GM19099 (cell line): Measurements from ENCODE around the gene NUDT12.

Source experiments
- POLR2A ChIP-seq: IDR thresholded peaks from 3 replicates; pipeline ENCODE4 v1.6.1; 2011; ENCODE audit warnings: low read depth; ENCODE audit not compliant: insufficient read length; ENCODE audit errors: extremely low read depth

Gene NUDT12

DNA sequence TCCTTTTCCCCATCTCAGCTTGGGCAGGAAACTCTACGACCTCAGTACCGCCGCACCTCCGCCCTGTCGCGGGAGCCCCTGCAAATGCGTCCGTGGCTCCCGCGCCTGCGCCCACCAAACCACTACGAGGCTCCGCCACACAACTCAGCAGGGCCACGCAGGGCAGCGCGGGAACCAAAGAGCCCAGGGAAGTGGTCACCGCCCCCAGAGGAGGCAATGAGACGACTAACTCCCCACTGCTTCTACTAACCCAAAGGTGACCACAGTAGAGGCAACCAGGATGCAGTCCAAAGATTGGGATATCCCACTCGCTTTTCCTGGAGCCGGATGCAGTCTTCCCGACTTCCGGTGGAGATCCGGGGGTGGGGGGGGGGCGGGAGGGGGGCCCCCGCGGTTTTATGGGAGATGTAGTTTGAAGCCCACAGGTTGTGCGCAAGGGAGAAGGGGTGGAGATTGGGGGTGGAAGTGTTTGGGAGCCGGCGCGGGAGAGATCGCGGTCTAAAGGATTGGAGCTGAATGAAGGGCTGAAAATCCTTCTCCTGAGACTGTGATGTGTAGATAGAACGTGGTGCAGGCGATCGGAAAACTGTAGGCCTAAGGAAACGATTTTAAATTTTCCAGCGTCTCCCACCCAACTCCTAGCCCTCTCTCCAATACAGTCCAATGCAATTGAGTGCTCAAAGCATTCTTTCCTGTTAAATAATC lies at the start of gene NUDT12:
TSS of gene NUDT12 (minus strand) at position 337 of the 705 bp plus-strand sequence. CDS start 2,541 bp downstream, outside the sequence.
- TF ChIP-seq POLR2A = peak; percentile 58

DNA sequence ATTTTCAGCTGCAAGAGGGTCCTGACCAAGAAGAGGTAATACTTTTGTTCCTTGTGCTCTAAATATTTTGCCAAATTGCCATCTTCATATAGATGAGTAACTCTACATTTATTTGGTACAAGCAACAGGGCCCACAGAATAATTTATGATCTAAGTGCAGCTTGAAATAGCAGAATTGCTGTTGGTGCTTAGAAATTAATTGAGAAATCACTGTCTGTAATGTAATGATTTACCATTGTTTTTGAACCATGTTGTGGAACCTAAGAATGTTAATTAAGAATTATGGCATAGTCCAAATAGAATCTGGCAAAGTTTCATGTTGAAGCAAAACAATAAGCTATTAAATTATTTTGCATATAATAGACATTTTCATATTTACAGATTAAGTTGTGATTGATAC lies 44.8 kb upstream of the NUDT12 start:
- no peak for TF ChIP-seq POLR2A

DNA sequence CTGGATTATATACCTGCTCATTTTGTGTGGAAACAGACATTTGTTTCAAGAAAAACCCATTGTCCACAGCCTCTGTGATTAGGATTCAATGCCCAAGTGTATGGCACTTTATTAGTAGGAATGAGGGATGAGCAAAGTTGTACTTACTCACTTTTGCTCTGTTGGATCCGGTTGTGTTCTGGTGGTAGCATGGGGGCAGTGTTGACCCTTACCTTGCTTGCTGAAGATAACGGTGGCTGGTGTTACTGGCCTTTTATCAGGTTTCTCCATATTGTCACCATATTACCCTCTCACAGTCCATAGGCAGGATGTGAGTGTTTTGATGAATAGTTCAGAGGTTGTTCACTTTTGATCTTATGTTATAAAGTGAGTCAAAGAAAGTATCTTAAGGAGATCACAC lies 42.7 kb upstream of the NUDT12 start:
- no peak for TF ChIP-seq POLR2A

- no peak for TF ChIP-seq POLR2A
Observed at GRCh38 chr5:103602438-103602837, 39.8 kb upstream of the NUDT12 start.

DNA sequence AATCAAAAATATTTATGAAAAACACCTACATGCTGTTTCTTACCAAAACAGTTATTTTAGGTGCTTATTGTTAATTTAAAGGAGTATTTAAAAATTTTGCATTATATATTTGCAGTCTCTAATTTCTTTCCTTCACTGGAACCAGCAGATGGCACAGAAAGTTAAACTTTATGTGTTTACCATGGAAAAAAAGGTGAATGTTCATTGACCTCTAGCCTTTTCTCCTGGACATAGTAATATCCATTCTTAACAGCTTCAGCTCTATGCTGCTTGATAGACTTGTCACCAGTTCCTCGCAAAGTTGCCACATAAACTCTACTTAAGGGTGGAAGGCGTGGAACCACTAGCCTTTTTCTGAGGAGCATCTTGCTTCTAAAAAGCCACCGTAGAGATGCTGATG lies 38.7 kb upstream of the NUDT12 start:
- no peak for TF ChIP-seq POLR2A

GRCh38 chr5:103600086-103600485 lies 37.5 kb upstream of the NUDT12 start:
- TF ChIP-seq POLR2A = no peak

GRCh38 chr5:103598997-103599566 lies 36.5 kb upstream of the NUDT12 start:
- no peak for TF ChIP-seq POLR2A

- no peak for TF ChIP-seq POLR2A
Observed at GRCh38 chr5:103590221-103590620, 27.6 kb upstream of the NUDT12 start.

DNA sequence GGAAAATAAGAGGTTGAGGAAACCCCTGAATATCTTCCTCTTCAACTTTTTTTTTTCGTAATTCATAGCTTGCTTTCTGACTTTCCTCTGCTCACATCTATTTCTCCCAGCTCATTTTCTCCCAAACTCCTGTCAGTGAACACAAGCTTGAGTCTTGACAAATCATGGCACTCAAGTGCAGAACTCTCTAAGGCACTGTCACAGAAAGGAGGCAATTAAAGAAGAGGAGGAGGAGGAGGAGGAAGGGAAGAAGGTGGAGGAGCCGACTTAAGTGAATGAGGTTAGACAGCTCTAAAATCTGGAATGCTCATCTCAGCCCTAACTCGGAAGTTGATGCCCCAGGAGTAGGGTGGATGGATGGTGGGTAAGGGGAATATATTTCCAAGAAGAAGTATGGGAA lies 27.2 kb upstream of the NUDT12 start:
- no peak for TF ChIP-seq POLR2A

GRCh38 chr5:103589357-103589756 lies 26.8 kb upstream of the NUDT12 start:
- no peak for TF ChIP-seq POLR2A

DNA sequence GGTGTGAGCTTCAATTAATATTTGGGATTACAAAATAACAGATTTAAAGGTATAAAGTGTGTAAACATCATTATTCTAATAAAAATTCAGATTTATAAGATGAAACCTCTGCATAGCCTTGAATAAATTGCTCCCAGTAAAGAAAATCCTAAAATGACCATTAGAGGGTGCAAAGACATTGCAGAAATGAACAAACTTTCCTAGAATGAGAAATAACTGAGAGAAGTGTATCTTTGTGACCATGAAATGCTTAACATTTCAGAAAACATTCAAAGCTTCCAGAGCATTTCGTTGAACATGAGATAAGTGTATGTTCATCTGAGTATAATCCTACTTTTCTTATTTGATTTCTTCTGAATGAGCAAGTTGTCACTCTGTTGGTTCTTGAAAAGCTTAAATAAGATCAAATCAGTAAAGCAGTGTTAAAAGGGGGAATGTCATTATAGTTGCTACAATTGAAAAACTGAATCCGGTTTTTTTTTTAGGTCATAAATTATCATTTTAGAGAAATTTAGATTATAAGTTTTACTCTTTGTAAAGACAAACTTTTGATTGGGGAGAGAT lies 24.7 kb upstream of the NUDT12 start:
- TF ChIP-seq POLR2A = no peak

DNA sequence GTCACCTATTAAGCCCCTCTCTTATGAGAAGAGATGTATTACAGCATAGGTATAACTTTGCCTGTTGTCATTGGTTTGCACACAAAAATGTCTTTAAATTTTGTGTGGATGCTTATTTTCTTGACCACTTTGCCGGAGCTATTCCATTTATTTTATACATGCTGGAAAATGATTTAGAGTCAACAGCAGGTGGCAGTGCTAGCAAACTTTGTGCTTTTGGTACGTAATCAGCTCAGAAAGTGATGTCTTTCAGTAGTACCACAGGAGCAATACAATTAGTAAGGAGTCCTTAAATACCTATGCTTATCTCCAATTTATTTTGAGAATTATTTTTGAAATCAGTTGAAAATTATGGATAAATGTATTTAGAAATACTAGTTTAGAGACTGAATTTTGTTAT lies 19.8 kb upstream of the NUDT12 start:
- TF ChIP-seq POLR2A = no peak

DNA sequence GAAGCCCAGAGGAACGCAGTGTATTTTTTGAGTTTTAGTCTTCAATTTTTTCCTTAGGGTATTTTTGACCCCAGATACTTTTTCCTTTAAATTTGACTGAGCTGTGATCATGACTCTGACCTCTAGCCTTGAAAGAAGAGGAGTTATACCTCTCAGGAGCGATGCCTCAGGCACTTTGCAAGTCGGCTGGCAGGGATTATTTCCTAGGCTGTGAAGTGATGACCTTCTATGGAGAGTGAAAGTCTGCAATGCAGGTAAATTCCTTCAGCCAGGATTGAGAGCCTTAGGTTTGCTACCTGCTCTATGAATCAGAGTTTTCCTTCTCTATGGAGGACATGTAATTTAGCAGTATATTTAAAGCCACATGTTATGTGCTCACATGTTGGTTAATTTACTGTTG lies 10.8 kb upstream of the NUDT12 start:
- no peak for TF ChIP-seq POLR2A

DNA sequence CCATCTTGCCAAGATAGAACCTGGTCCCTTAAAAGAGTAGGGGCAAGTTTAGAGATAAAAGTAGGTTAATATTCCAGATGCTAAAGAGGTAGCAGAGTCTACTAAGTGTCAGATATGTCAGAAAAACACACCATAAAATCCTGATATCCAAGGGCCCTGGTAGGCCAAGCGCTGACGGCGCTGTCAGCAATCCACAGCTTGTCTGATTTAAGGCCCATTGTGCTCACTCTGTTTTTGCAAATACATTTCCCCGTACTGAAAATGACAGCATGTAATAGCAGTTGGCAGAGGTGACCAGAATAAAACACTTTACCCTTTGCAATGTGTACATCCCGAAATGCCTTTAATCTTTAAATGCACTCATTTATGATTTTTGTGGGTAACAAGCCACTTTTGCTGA lies 9.9 kb upstream of the NUDT12 start:
- TF ChIP-seq POLR2A = no peak

GRCh38 chr5:103571730-103572129 lies 9.1 kb upstream of the NUDT12 start:
- no peak for TF ChIP-seq POLR2A

DNA sequence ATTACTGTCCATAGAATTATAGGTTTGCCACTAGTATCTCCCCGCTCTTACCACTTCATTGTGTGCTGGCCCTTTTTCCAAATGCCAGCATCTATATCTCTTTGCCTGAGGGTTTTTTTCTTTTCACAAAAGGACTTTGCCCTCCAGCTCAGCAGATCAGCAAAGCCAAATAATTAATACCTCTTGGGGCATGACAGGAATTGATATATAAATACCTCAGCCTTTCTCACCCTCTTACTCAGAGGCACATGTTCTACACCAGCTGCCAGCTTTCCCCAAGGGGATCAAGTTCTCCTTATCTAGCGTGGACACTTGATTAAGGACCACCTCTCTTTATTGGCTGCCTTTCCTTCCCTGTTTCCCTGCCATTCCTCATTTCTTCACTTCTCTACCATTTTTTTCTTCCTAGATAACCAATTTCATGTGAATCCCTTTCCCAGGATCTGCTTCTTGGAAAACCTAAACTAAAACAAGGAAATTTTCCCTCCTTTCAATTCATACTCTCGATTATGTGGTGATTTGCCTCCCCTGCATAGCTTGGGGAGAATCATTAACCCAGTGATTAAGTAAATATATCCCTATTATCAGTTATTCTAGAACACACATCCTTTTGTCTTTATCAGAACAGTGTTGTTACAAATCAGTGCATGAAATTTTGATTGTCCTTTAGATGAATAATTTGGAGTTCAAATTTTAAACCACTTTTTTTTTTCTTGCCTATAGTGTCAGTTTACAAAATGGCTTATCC lies 6.9 kb upstream of the NUDT12 start:
- no peak for TF ChIP-seq POLR2A
